Measurements from ENCODE around the gene MYL10.

- TF ChIP-seq POLR2A (IDR thresholded peaks at IDR 0.05; ENCODE audit: borderline replicate concordance, extremely low read depth, insufficient read depth, insufficient read length) (no peak), CTCF (IDR thresholded peaks at IDR 0.05 in 2 of 3, conservative IDR thresholded peaks at IDR 0.05 in 1 of 3; ENCODE audit: borderline replicate concordance in 1 of 3, insufficient read depth in 1 of 3, low read depth in 2 of 3, low read length in 2 of 3) (peak in 2 of 3 experiments; percentile 52 to 66; a peak in 4 of 6 replicates), TCF7L2 (IDR thresholded peaks at IDR 0.05; ENCODE audit: borderline replicate concordance, extremely low read depth, insufficient read depth, insufficient read length) (no peak), POLR2AphosphoS5 (IDR thresholded peaks at IDR 0.05; ENCODE audit: low read depth, low read length) (no peak)
Measured at GRCh38 chr7:101669307-101669706, 40.2 kb upstream of the MYL10 start.
